Measurements from ENCODE around the gene TGIF2. TPM values are rescaled to one million over a fixed set of nuclear protein-coding genes. Genes with fewer than 3 reads are reported as not detected.

TGIF2 gene
- total RNA-seq, 1 experiment from 2014 or later: 81.7 TPM

GRCh38 chr20:36624944-36625324 lies 51.5 kb downstream of the TGIF2 start:
- no peak overlapping the region for H3K56ac ChIP-seq (ENCODE audit: insufficient read length, low read depth, low read length)
- H2AK5ac ChIP-seq (ENCODE audit: insufficient read length, low read length): no peak overlapping the region
- no peak overlapping the region for H2BK120ac ChIP-seq (ENCODE audit: low read depth, low read length, poor library complexity, severe bottlenecking)
- no CpG with 5 or more reads among the region's 2 CpGs for WGBS (ENCODE audit: extremely low coverage, insufficient read length, low lambda C conversion rate)
- H3K9ac ChIP-seq (ENCODE audit: extremely low read depth, insufficient read length, low read length): no peak overlapping the region
- no peak overlapping the region for H3T11ph ChIP-seq (ENCODE audit: low read length)
- H3K4me1 ChIP-seq (ENCODE audit: insufficient read depth, low read length): no peaks in the 10 kb centered on the region; the same call in 1 of the 2 replicates
- Mint-ChIP-seq H3K4me3 (no peak overlapping the region), H3K27me3 (ENCODE audit: low read depth) (no peaks in the 10 kb centered on the region), H3K36me3 (ENCODE audit: insufficient read depth in 1 of 3, low read depth in 3 of 3) (no peaks in the 10 kb centered on the region), H3K27ac (no peak overlapping the region), H3K9me3 (no peaks in the 10 kb centered on the region), H3K4me1 (peaks cover 8 to 13% of the 10 kb centered on the region in 2 experiments)
- no peaks in the 10 kb centered on the region for H3K9me3 ChIP-seq (ENCODE audit: control insufficient read depth, low read depth, low read length)
- no peak overlapping the region for H4K5ac ChIP-seq (ENCODE audit: insufficient read length, low read depth, low read length)
- H4K8ac ChIP-seq (replicated peaks; ENCODE audit: insufficient read length, low read depth, low read length): no peak overlapping the region
- H3K4ac ChIP-seq (ENCODE audit: low read depth, low read length): no peak overlapping the region
- H2BK5ac ChIP-seq (ENCODE audit: insufficient read length, low read length): no peak overlapping the region
- H2BK12ac ChIP-seq (ENCODE audit: insufficient read length, low read depth, low read length): no peak overlapping the region
- DNase-seq: no peak
- H3K23ac ChIP-seq (ENCODE audit: insufficient read length, low read depth, low read length): no peak overlapping the region
- TF ChIP-seq, protein P1, sequence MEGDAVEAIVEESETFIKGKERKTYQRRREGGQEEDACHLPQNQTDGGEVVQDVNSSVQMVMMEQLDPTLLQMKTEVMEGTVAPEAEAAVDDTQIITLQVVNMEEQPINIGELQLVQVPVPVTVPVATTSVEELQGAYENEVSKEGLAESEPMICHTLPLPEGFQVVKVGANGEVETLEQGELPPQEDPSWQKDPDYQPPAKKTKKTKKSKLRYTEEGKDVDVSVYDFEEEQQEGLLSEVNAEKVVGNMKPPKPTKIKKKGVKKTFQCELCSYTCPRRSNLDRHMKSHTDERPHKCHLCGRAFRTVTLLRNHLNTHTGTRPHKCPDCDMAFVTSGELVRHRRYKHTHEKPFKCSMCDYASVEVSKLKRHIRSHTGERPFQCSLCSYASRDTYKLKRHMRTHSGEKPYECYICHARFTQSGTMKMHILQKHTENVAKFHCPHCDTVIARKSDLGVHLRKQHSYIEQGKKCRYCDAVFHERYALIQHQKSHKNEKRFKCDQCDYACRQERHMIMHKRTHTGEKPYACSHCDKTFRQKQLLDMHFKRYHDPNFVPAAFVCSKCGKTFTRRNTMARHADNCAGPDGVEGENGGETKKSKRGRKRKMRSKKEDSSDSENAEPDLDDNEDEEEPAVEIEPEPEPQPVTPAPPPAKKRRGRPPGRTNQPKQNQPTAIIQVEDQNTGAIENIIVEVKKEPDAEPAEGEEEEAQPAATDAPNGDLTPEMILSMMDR (conservative IDR thresholded peaks at IDR 0.05): no peak
- H4K91ac ChIP-seq (ENCODE audit: insufficient read length, low read depth, low read length): no peak overlapping the region
- H3K14ac ChIP-seq (ENCODE audit: insufficient read depth, low read length): no peak overlapping the region
- no peak overlapping the region for H2BK15ac ChIP-seq (ENCODE audit: low read depth, low read length)
- H2BK20ac ChIP-seq (ENCODE audit: low read depth, low read length, poor library complexity, severe bottlenecking): no peak overlapping the region
- no peaks in the 10 kb centered on the region for H3K23me2 ChIP-seq (ENCODE audit: insufficient read length, low read depth, low read length, poor library complexity, severe bottlenecking)
- no peaks in the 10 kb centered on the region for H3K27me3 ChIP-seq (ENCODE audit: insufficient read depth, low read length)
- no peak overlapping the region for H2AFZ ChIP-seq (ENCODE audit: low read length)
- no peak overlapping the region for H3K4me2 ChIP-seq (ENCODE audit: insufficient read depth, insufficient read length, low read length)
- H4K20me1 ChIP-seq (ENCODE audit: control insufficient read depth, insufficient read depth, insufficient read length): no peaks in the 10 kb centered on the region
- no peaks in the 10 kb centered on the region for H3K79me1 ChIP-seq (ENCODE audit: insufficient read depth, low read depth, low read length, poor library complexity, severe bottlenecking)
- H3K79me2 ChIP-seq (ENCODE audit: insufficient read depth, low read length): no peaks in the 10 kb centered on the region
- no peak overlapping the region for H3K18ac ChIP-seq (ENCODE audit: insufficient read length, low read depth, low read length)
- H3K27ac ChIP-seq (ENCODE audit: insufficient read length, low read depth, low read length): no peak overlapping the region
